Measurements from ENCODE around the gene PHLDA1. TPM values are rescaled to one million over a fixed set of nuclear protein-coding genes. Genes with fewer than 3 reads are reported as not detected.

Gene PHLDA1
- total and polyA plus RNA-seq, 2 of the 13 experiments (the other 11 are each of a cell fraction or from before 2014, with no cell fraction given), result 33.8 to 41.0 TPM

GRCh38 chr12:76002598-76003354 is 28.8 kb downstream of the PHLDA1 start:
- CTCF ChIA-PET (ENCODE audit: low intra/inter-chr PET ratio, low total read pairs), result no interaction called here
- POLR2A ChIA-PET, result no interaction called here

GRCh38 chr12:75998292-75999063 is 33.1 kb downstream of the PHLDA1 start:
- ChIA-PET CTCF (ENCODE audit: low intra/inter-chr PET ratio, low total read pairs) (no interaction called here), POLR2A (no interaction called here)
- TF ChIP-seq UBTF (CRISPR knock-in tag; IDR thresholded peaks at IDR 0.05), result no peak
- no peak for TF ChIP-seq PITX1 (CRISPR knock-in tag; IDR thresholded peaks at IDR 0.05)
- in situ Hi-C loops (cut with HindIII; ENCODE audit: extremely low pct_ligation_motif_present, low pct_unique_long_range_greater_than_20kb) (no loop called here), intact Hi-C loops (cut with micrococcal nuclease; ENCODE audit: unreplicated experiment) (no loop called here)
- Histone ChIP-seq H3K4me2 (ENCODE audit: low read depth, low read length) (no peak overlapping the region), H3K27ac (ENCODE audit: extremely low read length, insufficient read depth, low read length) (no peak overlapping the region), H2AFZ (ENCODE audit: low read length) (no peak overlapping the region), H3K4me3 (replicated peaks in 1 of 3; ENCODE audit: insufficient read depth in 1 of 3, low read depth in 2 of 3, low read length in 3 of 3) (no peak overlapping the region), H3K4me1 (ENCODE audit: insufficient read depth, low read length) (peaks cover 12% of the 10 kb centered on the region), H3K9me3 (ENCODE audit: low read length) (no peaks in the 10 kb centered on the region), H3K27me3 (ENCODE audit: control insufficient read depth in 1 of 2, insufficient read depth in 2 of 2, low read length in 2 of 2) (no peaks in the 10 kb centered on the region), H3K36me3 (replicated peaks in 1 of 2; ENCODE audit: control insufficient read depth in 1 of 2, insufficient read depth in 2 of 2, low read length in 2 of 2) (no peaks in the 10 kb centered on the region), H3K79me2 (ENCODE audit: insufficient read depth, low read length) (no peaks in the 10 kb centered on the region), H3K9ac (ENCODE audit: insufficient read depth, low read depth, low read length) (no peak overlapping the region), H4K20me1 (ENCODE audit: insufficient read depth, low read length) (no peaks in the 10 kb centered on the region)
- 93% methylated on average over 4 of the region's 4 CpGs for WGBS (ENCODE audit: low lambda C conversion rate)
- no TSS peak for BruUV-seq (replicated peaks)
- ATAC-seq (no peak), DNase-seq (ENCODE audit: low spot score) (no peak), FAIRE-seq (no peak)

More at GRCh38 chr12:76002598-76003354, 28.8 kb downstream of the PHLDA1 start:
- H3K27ac ChIP-seq (ENCODE audit: extremely low read length, insufficient read depth, low read length), result no peak overlapping the region
- no peaks in the 10 kb centered on the region for H3K79me2 ChIP-seq (ENCODE audit: insufficient read depth, low read length)
- no peaks in the 10 kb centered on the region for H4K20me1 ChIP-seq (ENCODE audit: insufficient read depth, low read length)
- no peaks in the 10 kb centered on the region for H3K27me3 ChIP-seq (ENCODE audit: control insufficient read depth in 1 of 2, insufficient read depth in 2 of 2, low read length in 2 of 2)
- no peaks in the 10 kb centered on the region for H3K9me3 ChIP-seq (ENCODE audit: low read length)
- BruUV-seq (replicated peaks), result no TSS peak
- ATAC-seq, result no peak
- no peak overlapping the region for H3K9ac ChIP-seq (ENCODE audit: insufficient read depth, low read depth, low read length)
- FAIRE-seq, result no peak
- intact Hi-C loops (cut with micrococcal nuclease; ENCODE audit: unreplicated experiment), result no loop called here
- H2AFZ ChIP-seq (ENCODE audit: low read length), result no peak overlapping the region
- in situ Hi-C loops (cut with HindIII; ENCODE audit: extremely low pct_ligation_motif_present, low pct_unique_long_range_greater_than_20kb), result no loop called here
- peaks cover 7% of the 10 kb centered on the region for H3K4me1 ChIP-seq (ENCODE audit: insufficient read depth, low read length)
- no peak for TF ChIP-seq MTERF4 (CRISPR knock-in tag; IDR thresholded peaks at IDR 0.05)
- TF ChIP-seq SRF (IDR thresholded peaks at IDR 0.05; ENCODE audit: low read depth, low read length), result no peak
- TF ChIP-seq ZNF20 (CRISPR knock-in tag; IDR thresholded peaks at IDR 0.05), result no peak
- no peak for TF ChIP-seq NONO (IDR thresholded peaks at IDR 0.05)
- no peak for TF ChIP-seq NONO (CRISPR knock-in tag; conservative IDR thresholded peaks at IDR 0.05)
- H3K4me2 ChIP-seq (ENCODE audit: low read depth, low read length), result no peak overlapping the region
- H3K4me3 ChIP-seq (replicated peaks in 1 of 3; ENCODE audit: insufficient read depth in 1 of 3, low read depth in 2 of 3, low read length in 3 of 3), result no peak overlapping the region
- no peaks in the 10 kb centered on the region for H3K36me3 ChIP-seq (replicated peaks in 1 of 2; ENCODE audit: control insufficient read depth in 1 of 2, insufficient read depth in 2 of 2, low read length in 2 of 2)
- DNase-seq (ENCODE audit: low spot score), result no peak
- WGBS (ENCODE audit: low lambda C conversion rate), result 98% methylated on average over 1 of the region's 1 CpG
